Measurements from ENCODE around the gene CAMK2B. TPM values are rescaled to one million over a fixed set of nuclear protein-coding genes. Genes with fewer than 3 reads are reported as not detected.

Gene CAMK2B
- total RNA-seq, 2 experiments from 2014 or later: not detected

- H3K4me1 Mint-ChIP-seq: peaks cover 25% of the 10 kb centered on the region
- ChIA-PET CTCF (interaction anchor here (0.6 to 2.1 kb wide), 6 partner anchors 10 to 59 kb away, joined by 3 to 11 read pairs (median 3); no protein-coding TSS in a partner anchor), POLR2A (no interaction called here)
- H3K4me3 Mint-ChIP-seq: no peak overlapping the region
- peak; percentile 75 for DNase-seq
- H3K27ac Mint-ChIP-seq: peak overlapping the region; percentile 94
- no peaks in the 10 kb centered on the region for H3K36me3 Mint-ChIP-seq (ENCODE audit: low read depth)
- no peaks in the 10 kb centered on the region for H3K27me3 Mint-ChIP-seq
- H3K9me3 Mint-ChIP-seq: no peaks in the 10 kb centered on the region
These were observed 67.6 kb downstream of the CAMK2B start for GRCh38 chr7:44257618-44258422.

GRCh38 chr7:44257213-44257612, 68.2 kb downstream of the CAMK2B start:
- no peak for DNase-seq

GRCh38 chr7:44256459-44256858, 68.9 kb downstream of the CAMK2B start:
- H3K36me3 Mint-ChIP-seq (ENCODE audit: low read depth): no peaks in the 10 kb centered on the region

More at GRCh38 chr7:44257213-44257612, 68.2 kb downstream of the CAMK2B start:
- CTCF ChIA-PET: interaction anchor here (0.6 to 2.1 kb wide), 4 partner anchors 12 to 60 kb away, joined by 3 to 11 read pairs (median 3); no protein-coding TSS in a partner anchor
- Mint-ChIP-seq H3K4me1 (peaks cover 25% of the 10 kb centered on the region), H3K36me3 (ENCODE audit: low read depth) (no peaks in the 10 kb centered on the region), H3K27me3 (no peaks in the 10 kb centered on the region), H3K4me3 (no peak overlapping the region), H3K9me3 (no peaks in the 10 kb centered on the region), H3K27ac (peak overlapping the region; percentile 94)
- POLR2A ChIA-PET: no interaction called here

GRCh38 chr7:44251881-44252280, 73.5 kb downstream of the CAMK2B start:
- Mint-ChIP-seq H3K4me1 (no peaks in the 10 kb centered on the region), H3K27ac (no peak overlapping the region), H3K4me3 (no peak overlapping the region), H3K36me3 (ENCODE audit: low read depth) (no peaks in the 10 kb centered on the region), H3K9me3 (no peaks in the 10 kb centered on the region), H3K27me3 (no peaks in the 10 kb centered on the region)
- POLR2A ChIA-PET: no interaction called here
- no peak for DNase-seq
- CTCF ChIA-PET: no interaction called here

More at GRCh38 chr7:44256459-44256858, 68.9 kb downstream of the CAMK2B start:
- Mint-ChIP-seq H3K9me3 (no peaks in the 10 kb centered on the region), H3K4me1 (peaks cover 25% of the 10 kb centered on the region), H3K4me3 (no peak overlapping the region), H3K27me3 (no peaks in the 10 kb centered on the region), H3K27ac (peak overlapping the region; percentile 15)
- ChIA-PET CTCF (interaction anchor here (1.2 kb wide), 1 partner anchor 12 kb away, joined by 3 read pairs; no protein-coding TSS in a partner anchor), POLR2A (no interaction called here)
- no peak for DNase-seq

- Mint-ChIP-seq H3K4me3 (no peak overlapping the region), H3K9me3 (no peaks in the 10 kb centered on the region), H3K36me3 (ENCODE audit: low read depth) (no peaks in the 10 kb centered on the region), H3K27me3 (no peaks in the 10 kb centered on the region), H3K27ac (no peak overlapping the region), H3K4me1 (no peaks in the 10 kb centered on the region)
- DNase-seq: no peak
- CTCF ChIA-PET: interaction anchor here (0.6 to 1.1 kb wide), 2 partner anchors 10 to 180 kb away, joined by 4 read pairs; no protein-coding TSS in a partner anchor
- POLR2A ChIA-PET: no interaction called here
These were observed 74.1 kb downstream of the CAMK2B start for GRCh38 chr7:44251269-44251668.

- Mint-ChIP-seq H3K4me1 (no peaks in the 10 kb centered on the region), H3K27me3 (no peaks in the 10 kb centered on the region), H3K27ac (no peak overlapping the region), H3K9me3 (no peaks in the 10 kb centered on the region), H3K36me3 (ENCODE audit: low read depth) (no peaks in the 10 kb centered on the region), H3K4me3 (no peak overlapping the region)
- POLR2A ChIA-PET: no interaction called here
- CTCF ChIA-PET: interaction anchor here (0.9 to 1.0 kb wide), 2 partner anchors 9 to 316 kb away, joined by 3 to 4 read pairs; no protein-coding TSS in a partner anchor
- no peak for DNase-seq
These were observed 75.7 kb downstream of the CAMK2B start for GRCh38 chr7:44249639-44250234.

GRCh38 chr7:44247868-44248651, 77.3 kb downstream of the CAMK2B start:
- H3K4me1 Mint-ChIP-seq: no peaks in the 10 kb centered on the region
- DNase-seq: no peak
- H3K27me3 Mint-ChIP-seq: no peaks in the 10 kb centered on the region
- ChIA-PET CTCF (interaction anchor here (1.5 kb wide), 1 partner anchor 10 kb away, joined by 3 read pairs; no protein-coding TSS in a partner anchor), POLR2A (no interaction called here)
- no peak overlapping the region for H3K4me3 Mint-ChIP-seq
- H3K9me3 Mint-ChIP-seq: no peaks in the 10 kb centered on the region
- no peaks in the 10 kb centered on the region for H3K36me3 Mint-ChIP-seq (ENCODE audit: low read depth)
- H3K27ac Mint-ChIP-seq: no peak overlapping the region

- no peaks in the 10 kb centered on the region for H3K4me1 Mint-ChIP-seq
- CTCF ChIA-PET: interaction anchor here (0.6 kb wide), 1 partner anchor 10 kb away, joined by 3 read pairs; no protein-coding TSS in a partner anchor
- H3K4me3 Mint-ChIP-seq: no peak overlapping the region
- POLR2A ChIA-PET: no interaction called here
- H3K36me3 Mint-ChIP-seq (ENCODE audit: low read depth): no peaks in the 10 kb centered on the region
- H3K27me3 Mint-ChIP-seq: no peaks in the 10 kb centered on the region
- DNase-seq: no peak
- no peaks in the 10 kb centered on the region for H3K9me3 Mint-ChIP-seq
- no peak overlapping the region for H3K27ac Mint-ChIP-seq
These were observed 78.8 kb downstream of the CAMK2B start for GRCh38 chr7:44246396-44247113.

- Mint-ChIP-seq H3K27ac (no peak overlapping the region), H3K4me3 (no peak overlapping the region), H3K36me3 (ENCODE audit: low read depth) (no peaks in the 10 kb centered on the region), H3K9me3 (no peaks in the 10 kb centered on the region), H3K27me3 (no peaks in the 10 kb centered on the region), H3K4me1 (peaks cover 5% of the 10 kb centered on the region)
- ChIA-PET CTCF (interaction anchor here (1.2 to 1.6 kb wide), 3 partner anchors 12 to 322 kb away, joined by 3 read pairs; no protein-coding TSS in a partner anchor), POLR2A (no interaction called here)
- DNase-seq: peak; percentile 33
These were observed 81.1 kb downstream of the CAMK2B start for GRCh38 chr7:44244282-44244681.

- Mint-ChIP-seq H3K27ac (no peak overlapping the region), H3K36me3 (ENCODE audit: low read depth) (no peaks in the 10 kb centered on the region), H3K4me1 (peaks cover 5% of the 10 kb centered on the region), H3K4me3 (no peak overlapping the region), H3K27me3 (no peaks in the 10 kb centered on the region), H3K9me3 (no peaks in the 10 kb centered on the region)
- CTCF ChIA-PET: interaction anchor here (1.0 to 2.5 kb wide), 5 partner anchors 16 to 248 kb away, joined by 3 to 11 read pairs (median 4); partner anchors contain the start of genes NUDCD3 and YKT6
- DNase-seq: no peak
- POLR2A ChIA-PET: no interaction called here
These were observed 83.3 kb downstream of the CAMK2B start for GRCh38 chr7:44242091-44242490.

GRCh38 chr7:44240983-44241510, 84.3 kb downstream of the CAMK2B start:
- no peaks in the 10 kb centered on the region for H3K27me3 Mint-ChIP-seq
- H3K4me3 Mint-ChIP-seq: no peak overlapping the region
- CTCF ChIA-PET: interaction anchor here (0.6 to 2.5 kb wide), 12 partner anchors 8 to 324 kb away, joined by 3 to 11 read pairs (median 4); partner anchors contain the start of gene YKT6
- POLR2A ChIA-PET: no interaction called here
- DNase-seq: peak; percentile 73
- peak overlapping the region; percentile 81 for H3K27ac Mint-ChIP-seq
- peaks cover 5% of the 10 kb centered on the region for H3K4me1 Mint-ChIP-seq
- no peaks in the 10 kb centered on the region for H3K9me3 Mint-ChIP-seq
- H3K36me3 Mint-ChIP-seq (ENCODE audit: low read depth): no peaks in the 10 kb centered on the region

GRCh38 chr7:44240376-44240775, 85.0 kb downstream of the CAMK2B start:
- ChIA-PET CTCF (interaction anchor here (0.6 to 2.5 kb wide), 11 partner anchors 8 to 325 kb away, joined by 3 to 11 read pairs (median 3); partner anchors contain the start of gene YKT6), POLR2A (no interaction called here)
- H3K36me3 Mint-ChIP-seq (ENCODE audit: low read depth): no peaks in the 10 kb centered on the region
- H3K9me3 Mint-ChIP-seq: no peaks in the 10 kb centered on the region
- H3K27ac Mint-ChIP-seq: no peak overlapping the region
- no peak for DNase-seq
- no peaks in the 10 kb centered on the region for H3K27me3 Mint-ChIP-seq
- H3K4me1 Mint-ChIP-seq: peaks cover 5% of the 10 kb centered on the region
- H3K4me3 Mint-ChIP-seq: no peak overlapping the region
